OCI-LY7 (cell line): ENCODE measurements around the gene HJURP.

ENCODE experiments used
- EZH2phosphoT487 ChIP-seq: fragments of 200-600 bp; sonication (generic); IDR thresholded peaks from 2 replicates; pipeline ENCODE4 v1.6.1; 2018; ENCODE audit warnings: low read depth, borderline replicate concordance, mild to moderate bottlenecking, mixed run types, antibody characterized with exemption, low read length, moderate library complexity, mixed read lengths
- TF ChIP-seq, protein P1 (sequence below): fragments of 200-600 bp; sonication (generic); conservative IDR thresholded peaks from 2 replicates; pipeline ENCODE4 v1.5.1; 2014; ENCODE audit warnings: mild to moderate bottlenecking, antibody characterized with exemption, low read length, moderate library complexity, mixed read lengths

DNA sequence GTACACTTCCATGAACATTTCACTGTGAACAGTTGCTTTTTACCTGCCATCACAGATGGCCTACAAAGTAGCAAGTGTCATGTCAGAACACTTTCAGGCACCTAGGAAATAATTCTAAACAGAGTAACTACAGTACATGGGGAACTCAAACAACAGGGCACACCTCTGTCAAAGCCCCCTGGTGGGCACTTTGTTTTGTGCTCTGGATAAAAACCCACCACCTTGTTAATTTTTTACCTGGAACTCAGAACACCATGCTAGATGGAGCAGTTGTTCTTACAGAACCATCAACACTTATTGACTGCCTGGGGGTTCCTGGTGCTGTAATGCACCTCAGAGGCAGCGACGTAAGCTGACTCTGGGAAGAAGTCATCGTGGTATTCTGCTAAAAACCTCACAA is 11.5 kb upstream of the HJURP start:
- TF ChIP-seq, protein P1, sequence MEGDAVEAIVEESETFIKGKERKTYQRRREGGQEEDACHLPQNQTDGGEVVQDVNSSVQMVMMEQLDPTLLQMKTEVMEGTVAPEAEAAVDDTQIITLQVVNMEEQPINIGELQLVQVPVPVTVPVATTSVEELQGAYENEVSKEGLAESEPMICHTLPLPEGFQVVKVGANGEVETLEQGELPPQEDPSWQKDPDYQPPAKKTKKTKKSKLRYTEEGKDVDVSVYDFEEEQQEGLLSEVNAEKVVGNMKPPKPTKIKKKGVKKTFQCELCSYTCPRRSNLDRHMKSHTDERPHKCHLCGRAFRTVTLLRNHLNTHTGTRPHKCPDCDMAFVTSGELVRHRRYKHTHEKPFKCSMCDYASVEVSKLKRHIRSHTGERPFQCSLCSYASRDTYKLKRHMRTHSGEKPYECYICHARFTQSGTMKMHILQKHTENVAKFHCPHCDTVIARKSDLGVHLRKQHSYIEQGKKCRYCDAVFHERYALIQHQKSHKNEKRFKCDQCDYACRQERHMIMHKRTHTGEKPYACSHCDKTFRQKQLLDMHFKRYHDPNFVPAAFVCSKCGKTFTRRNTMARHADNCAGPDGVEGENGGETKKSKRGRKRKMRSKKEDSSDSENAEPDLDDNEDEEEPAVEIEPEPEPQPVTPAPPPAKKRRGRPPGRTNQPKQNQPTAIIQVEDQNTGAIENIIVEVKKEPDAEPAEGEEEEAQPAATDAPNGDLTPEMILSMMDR = peak; percentile 77
- TF ChIP-seq EZH2phosphoT487 = no peak
